WTC11 (cell line): ENCODE results near the gene CCDC43.
"Not testable (repeated sequence)": the region's sequence is repeated elsewhere in the genome, so short reads cannot be mapped to it uniquely, and the experiment has no call there.

Experiments used
- IRF2 ChIP-seq: sonication (generic); formaldehyde crosslinking; IDR thresholded peaks from 2 replicates; pipeline ENCODE4 v1.8.0; 2022; ENCODE audit warnings: low read depth, missing genetic modification reagents, borderline replicate concordance
- NR2C2 ChIP-seq: sonication (generic); formaldehyde crosslinking; IDR thresholded peaks from 2 replicates; pipeline ENCODE4 v1.8.0; 2022; ENCODE audit warnings: mild to moderate bottlenecking, missing genetic modification reagents
- ZNF281 ChIP-seq: sonication (generic); formaldehyde crosslinking; IDR thresholded peaks from 2 replicates; pipeline ENCODE4 v1.8.0; 2023; ENCODE audit warnings: mild to moderate bottlenecking, missing genetic modification reagents
- ZNF512 ChIP-seq: sonication (generic); formaldehyde crosslinking; IDR thresholded peaks from 2 replicates; pipeline ENCODE4 v1.8.1; 2022; ENCODE audit warnings: missing genetic modification reagents, borderline replicate concordance

DNA sequence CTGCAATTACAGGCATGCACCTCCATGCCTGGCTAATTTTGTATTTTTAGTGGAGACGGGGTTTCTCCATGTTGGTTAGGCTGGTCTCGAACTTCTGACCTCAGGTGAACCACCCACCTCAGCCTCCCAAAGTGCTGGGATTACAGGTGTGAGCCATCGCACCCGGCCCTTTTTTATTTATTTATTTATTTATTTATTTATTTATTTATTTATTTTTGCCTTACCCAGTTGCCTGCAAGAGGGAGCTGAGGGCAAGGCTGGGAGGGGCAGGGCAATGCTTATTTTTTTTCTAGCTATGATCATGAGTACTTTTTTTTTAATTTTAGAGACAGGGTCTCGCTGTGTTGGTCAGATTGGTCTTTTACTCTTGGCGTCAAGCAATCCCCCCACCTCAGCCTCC, 36.5 kb upstream of the CCDC43 start:
- TF ChIP-seq ZNF281, IRF2, ZNF512, NR2C2 (CRISPR knock-in tag): not testable (repeated sequence)
